ENCODE measurements around the gene VSTM2L.
A peak's percentile ranks its signal among the peaks of the same experiment; 100 is the strongest.

The VSTM2L gene

GRCh38 chr20:37901654-37902503 is 1.0 kb upstream of the VSTM2L start:
- peak; percentile 69 for DNase-seq

- DNase-seq: no peak
Measured at GRCh38 chr20:37903317-37904007, 535 bp downstream of the VSTM2L start.

GRCh38 chr20:37904008-37904642 is 1.2 kb downstream of the VSTM2L start:
- DNase-seq: no peak

- DNase-seq: no peak
Measured at GRCh38 chr20:37904845-37905373, 2.0 kb downstream of the VSTM2L start.

GRCh38 chr20:37905671-37906613 is 3.0 kb downstream of the VSTM2L start:
- DNase-seq: no peak

- no peak for DNase-seq
Measured at GRCh38 chr20:37907330-37907676, 4.4 kb downstream of the VSTM2L start.

- DNase-seq: no peak
Measured at GRCh38 chr20:37907677-37908401, 4.9 kb downstream of the VSTM2L start.

- DNase-seq: no peak
Measured at GRCh38 chr20:37911261-37911660, 8.3 kb downstream of the VSTM2L start.

GRCh38 chr20:37911838-37912281 is 8.9 kb downstream of the VSTM2L start:
- no peak for DNase-seq

- no peak for DNase-seq
Measured at GRCh38 chr20:37912874-37913273, 9.9 kb downstream of the VSTM2L start.

GRCh38 chr20:37913567-37914366 is 10.8 kb downstream of the VSTM2L start:
- no peak for DNase-seq

- DNase-seq: no peak
Measured at GRCh38 chr20:37914367-37914671, 11.4 kb downstream of the VSTM2L start.

GRCh38 chr20:37914672-37915433 is 11.9 kb downstream of the VSTM2L start:
- no peak for DNase-seq

GRCh38 chr20:37915434-37915787 is 12.5 kb downstream of the VSTM2L start:
- DNase-seq: no peak

GRCh38 chr20:37915800-37916570 is 13.1 kb downstream of the VSTM2L start:
- DNase-seq: no peak

GRCh38 chr20:37917461-37917860 is 14.5 kb downstream of the VSTM2L start:
- no peak for DNase-seq

GRCh38 chr20:37918035-37918434 is 15.1 kb downstream of the VSTM2L start:
- DNase-seq: no peak

- DNase-seq: no peak
Measured at GRCh38 chr20:37919389-37920040, 16.6 kb downstream of the VSTM2L start.

- no peak for DNase-seq
Measured at GRCh38 chr20:37920270-37920669, 17.3 kb downstream of the VSTM2L start.

Measured in NCI-H524 treated with DMSO at 0.1 percent for 48 hours (cell line).